Measurements from ENCODE around the gene HSPA12A.

GRCh38 chr10:116670706-116671105, 71.7 kb downstream of the HSPA12A start:
- no peak for TF ChIP-seq CTCF (conservative IDR thresholded peaks at IDR 0.05 in 1 of 2, IDR thresholded peaks at IDR 0.05 in 1 of 2; ENCODE audit: low read depth in 1 of 2, low read length in 2 of 2)
- no peak for TF ChIP-seq EZH2 (IDR thresholded peaks at IDR 0.05; ENCODE audit: low read length, missing control alignments)

Data from fibroblast of lung (primary cell).